Central memory CD8-positive, alpha-beta T cell (primary cell): ENCODE results near the gene TRO.
A peak's percentile ranks its signal among the peaks of the same experiment; 100 is the strongest.

Experiments used
- ATAC-seq: fragments of 150-1000 bp; cut with Tn5 transposase; replicated peaks from 2 replicates; pipeline ENCODE4 v1.10.0; 2022; ENCODE audit warnings: mild to moderate bottlenecking, moderate FRiP score, moderate number of reproducible peaks; ENCODE audit not compliant: poor library complexity, severe bottlenecking; ENCODE audit errors: extremely low read depth
- DNase-seq, 2 donors: peaks; one replicate each; pipeline ENCODE4 v3.0.0; 2021; ENCODE audit warnings: low spot score in 2 of 2
- H3K27ac Mint-ChIP-seq: one replicate; pipeline ENCODE4 v1.8.0; 2022; ENCODE audit warnings: low read depth, mild to moderate bottlenecking, moderate library complexity, mixed read lengths
- H3K27me3 Mint-ChIP-seq: one replicate; pipeline ENCODE4 v1.8.0; 2022; ENCODE audit warnings: mixed read lengths
- H3K36me3 Mint-ChIP-seq: one replicate; pipeline ENCODE4 v1.8.0; 2022; ENCODE audit warnings: mild to moderate bottlenecking, moderate library complexity, mixed read lengths; ENCODE audit not compliant: insufficient read depth
- H3K4me1 Mint-ChIP-seq: one replicate; pipeline ENCODE4 v1.8.0; 2022; ENCODE audit warnings: mixed read lengths
- H3K4me3 Mint-ChIP-seq: one replicate; pipeline ENCODE4 v1.8.0; 2022; ENCODE audit warnings: mild to moderate bottlenecking, moderate library complexity, mixed read lengths
- H3K9me3 Mint-ChIP-seq: one replicate; pipeline ENCODE4 v1.8.0; 2022; ENCODE audit warnings: mixed read lengths

Gene TRO, protein sequence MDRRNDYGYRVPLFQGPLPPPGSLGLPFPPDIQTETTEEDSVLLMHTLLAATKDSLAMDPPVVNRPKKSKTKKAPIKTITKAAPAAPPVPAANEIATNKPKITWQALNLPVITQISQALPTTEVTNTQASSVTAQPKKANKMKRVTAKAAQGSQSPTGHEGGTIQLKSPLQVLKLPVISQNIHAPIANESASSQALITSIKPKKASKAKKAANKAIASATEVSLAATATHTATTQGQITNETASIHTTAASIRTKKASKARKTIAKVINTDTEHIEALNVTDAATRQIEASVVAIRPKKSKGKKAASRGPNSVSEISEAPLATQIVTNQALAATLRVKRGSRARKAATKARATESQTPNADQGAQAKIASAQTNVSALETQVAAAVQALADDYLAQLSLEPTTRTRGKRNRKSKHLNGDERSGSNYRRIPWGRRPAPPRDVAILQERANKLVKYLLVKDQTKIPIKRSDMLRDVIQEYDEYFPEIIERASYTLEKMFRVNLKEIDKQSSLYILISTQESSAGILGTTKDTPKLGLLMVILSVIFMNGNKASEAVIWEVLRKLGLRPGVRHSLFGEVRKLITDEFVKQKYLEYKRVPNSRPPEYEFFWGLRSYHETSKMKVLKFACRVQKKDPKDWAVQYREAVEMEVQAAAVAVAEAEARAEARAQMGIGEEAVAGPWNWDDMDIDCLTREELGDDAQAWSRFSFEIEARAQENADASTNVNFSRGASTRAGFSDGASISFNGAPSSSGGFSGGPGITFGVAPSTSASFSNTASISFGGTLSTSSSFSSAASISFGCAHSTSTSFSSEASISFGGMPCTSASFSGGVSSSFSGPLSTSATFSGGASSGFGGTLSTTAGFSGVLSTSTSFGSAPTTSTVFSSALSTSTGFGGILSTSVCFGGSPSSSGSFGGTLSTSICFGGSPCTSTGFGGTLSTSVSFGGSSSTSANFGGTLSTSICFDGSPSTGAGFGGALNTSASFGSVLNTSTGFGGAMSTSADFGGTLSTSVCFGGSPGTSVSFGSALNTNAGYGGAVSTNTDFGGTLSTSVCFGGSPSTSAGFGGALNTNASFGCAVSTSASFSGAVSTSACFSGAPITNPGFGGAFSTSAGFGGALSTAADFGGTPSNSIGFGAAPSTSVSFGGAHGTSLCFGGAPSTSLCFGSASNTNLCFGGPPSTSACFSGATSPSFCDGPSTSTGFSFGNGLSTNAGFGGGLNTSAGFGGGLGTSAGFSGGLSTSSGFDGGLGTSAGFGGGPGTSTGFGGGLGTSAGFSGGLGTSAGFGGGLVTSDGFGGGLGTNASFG (N-terminal part only)

DNA sequence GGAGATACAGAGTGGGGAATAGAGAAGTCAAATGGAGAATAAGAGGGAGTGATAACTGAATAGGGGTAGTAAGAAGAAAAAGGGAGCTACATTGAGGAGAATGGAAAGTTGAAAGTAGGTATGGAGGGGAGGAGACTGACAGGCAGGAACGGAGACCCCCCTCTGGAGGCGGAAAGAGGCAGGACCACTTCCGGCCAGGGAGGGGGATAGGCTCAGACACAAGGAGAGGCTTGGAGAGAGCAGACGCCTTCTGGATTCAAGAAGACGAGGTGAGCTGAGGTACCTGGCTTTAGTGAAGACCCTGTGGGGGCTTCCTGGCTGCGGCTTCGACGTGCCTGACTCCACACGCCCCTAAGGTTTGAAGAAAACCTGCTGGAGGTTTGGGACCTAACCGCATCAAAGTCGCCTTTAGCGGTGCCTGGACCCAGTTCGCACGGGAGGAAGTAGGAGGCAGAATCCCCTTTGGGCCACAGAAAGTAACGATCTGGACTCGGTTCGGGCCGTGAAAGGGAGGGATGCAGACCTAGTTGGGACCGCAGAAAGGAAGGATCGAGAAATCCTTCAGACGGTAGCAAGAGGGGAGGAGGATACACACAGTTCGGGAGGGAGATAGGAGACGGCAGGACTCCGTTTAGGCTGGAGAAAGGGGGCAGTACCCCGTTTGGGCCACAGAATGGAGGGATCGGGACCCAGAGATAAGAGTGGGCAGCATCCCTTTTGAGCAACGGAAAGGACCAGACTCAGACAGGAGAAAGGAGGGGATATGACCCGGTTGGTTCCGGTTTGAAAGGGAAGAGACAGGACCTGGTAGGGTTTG is at the start of gene TRO:
Gene TRO (plus strand): TSS at position 215 of the 817 bp plus-strand sequence. CDS start 1,423 bp downstream, outside the sequence.
- ATAC-seq (no peak), DNase-seq (no peak)
- H3K36me3 Mint-ChIP-seq: peaks cover 4% of the 10 kb centered on the region
- H3K4me3 Mint-ChIP-seq: peak within 1 kb of the TSS; percentile 88
- no peaks in the 10 kb centered on the region for H3K9me3 Mint-ChIP-seq
- peaks cover 22% of the 10 kb centered on the region for H3K4me1 Mint-ChIP-seq
- H3K27ac Mint-ChIP-seq: peak within 1 kb of the TSS; percentile 58
- H3K27me3 Mint-ChIP-seq: peaks cover 13% of the 10 kb centered on the region

DNA sequence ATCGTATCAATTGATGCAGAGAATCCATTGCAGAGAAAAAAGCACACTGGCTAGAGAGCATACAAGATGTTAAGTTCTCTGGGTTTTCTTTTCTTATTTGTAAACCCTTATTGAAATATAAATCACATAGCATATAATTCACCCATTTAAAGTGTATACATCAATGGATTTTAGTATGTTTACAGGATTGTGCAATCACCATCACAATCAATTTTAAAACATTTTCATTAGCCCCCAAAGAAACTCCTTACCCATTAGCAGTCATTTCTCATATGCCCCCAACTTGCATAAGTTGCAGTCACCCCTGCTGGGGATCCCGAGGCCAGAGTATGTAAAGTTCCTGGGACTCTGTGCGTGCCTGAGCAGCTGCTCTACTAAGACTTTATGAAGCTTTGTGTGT is 34.9 kb upstream of the TRO start:
- Mint-ChIP-seq H3K27me3 (peaks cover 57% of the 10 kb centered on the region), H3K4me1 (no peaks in the 10 kb centered on the region), H3K27ac (no peak overlapping the region), H3K4me3 (no peak overlapping the region), H3K36me3 (no peaks in the 10 kb centered on the region), H3K9me3 (no peaks in the 10 kb centered on the region)
- ATAC-seq (no peak), DNase-seq (no peak)

GRCh38 chrX:54891573-54891972 is 29.1 kb upstream of the TRO start:
- Mint-ChIP-seq H3K27ac (no peak overlapping the region), H3K27me3 (peaks cover 43% of the 10 kb centered on the region), H3K9me3 (no peaks in the 10 kb centered on the region), H3K36me3 (no peaks in the 10 kb centered on the region), H3K4me3 (no peak overlapping the region), H3K4me1 (no peaks in the 10 kb centered on the region)
- DNase-seq: no peak
- ATAC-seq: no peak

GRCh38 chrX:54894159-54894558 is 26.5 kb upstream of the TRO start:
- H3K4me3 Mint-ChIP-seq: no peak overlapping the region
- peaks cover 26% of the 10 kb centered on the region for H3K27me3 Mint-ChIP-seq
- DNase-seq (no peak), ATAC-seq (no peak)
- no peaks in the 10 kb centered on the region for H3K4me1 Mint-ChIP-seq
- no peaks in the 10 kb centered on the region for H3K36me3 Mint-ChIP-seq
- H3K27ac Mint-ChIP-seq: no peak overlapping the region
- no peaks in the 10 kb centered on the region for H3K9me3 Mint-ChIP-seq

- Mint-ChIP-seq H3K27me3 (peaks cover 11% of the 10 kb centered on the region), H3K9me3 (no peaks in the 10 kb centered on the region), H3K36me3 (no peaks in the 10 kb centered on the region), H3K4me3 (no peak overlapping the region), H3K4me1 (no peaks in the 10 kb centered on the region), H3K27ac (no peak overlapping the region)
- ATAC-seq (no peak), DNase-seq (no peak)
Measured at GRCh38 chrX:54909941-54910340, 10.7 kb upstream of the TRO start.

DNA sequence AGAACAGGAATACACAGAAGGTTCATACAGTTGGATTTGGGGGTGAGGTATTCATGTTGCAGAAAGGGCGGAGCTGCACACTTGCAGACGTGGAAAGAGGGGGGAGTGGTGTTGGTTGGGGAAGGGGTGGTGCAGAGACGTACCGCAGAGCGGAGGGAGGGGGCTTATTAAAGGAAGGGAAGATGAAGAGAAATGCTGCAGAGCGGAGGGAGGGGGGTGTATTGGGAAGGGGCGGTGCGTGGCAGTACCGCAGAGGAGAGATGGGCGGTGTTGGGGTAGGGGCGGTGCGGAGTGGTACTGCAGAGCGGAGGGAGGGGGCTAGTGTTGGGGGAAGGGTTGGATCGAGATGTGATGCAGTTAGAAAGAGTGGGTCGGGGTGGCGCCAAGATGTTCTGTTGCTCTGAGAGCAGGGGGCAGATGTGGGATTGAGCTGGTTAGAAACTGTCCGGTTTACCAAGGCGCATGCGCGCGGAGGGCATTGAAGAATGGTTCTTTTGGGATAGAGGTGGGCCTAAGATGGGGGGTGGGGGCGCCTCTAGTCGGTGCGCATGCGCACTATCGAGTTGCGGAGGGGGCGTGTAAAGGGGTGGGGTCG is 900 bp downstream of the TRO start:
- Mint-ChIP-seq H3K9me3 (no peaks in the 10 kb centered on the region), H3K4me3 (peak overlapping the region; percentile 88), H3K36me3 (peaks cover 4% of the 10 kb centered on the region), H3K4me1 (peaks cover 22% of the 10 kb centered on the region), H3K27me3 (peaks cover 13% of the 10 kb centered on the region), H3K27ac (peak overlapping the region; percentile 58)
- DNase-seq (no peak), ATAC-seq (peak; percentile 46)

DNA sequence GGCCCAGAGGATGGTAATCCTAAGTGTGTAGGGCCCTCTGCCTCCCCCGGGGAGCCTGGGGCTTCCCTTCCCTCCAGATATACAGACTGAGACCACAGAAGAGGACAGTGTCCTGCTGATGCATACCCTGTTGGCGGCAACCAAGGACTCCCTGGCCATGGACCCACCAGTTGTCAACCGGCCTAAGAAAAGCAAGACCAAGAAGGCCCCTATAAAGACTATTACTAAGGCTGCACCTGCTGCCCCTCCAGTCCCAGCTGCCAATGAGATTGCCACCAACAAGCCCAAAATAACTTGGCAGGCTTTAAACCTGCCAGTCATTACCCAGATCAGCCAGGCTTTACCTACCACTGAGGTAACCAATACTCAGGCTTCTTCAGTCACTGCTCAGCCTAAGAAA is 1.9 kb downstream of the TRO start:
- DNase-seq: no peak
- Mint-ChIP-seq H3K36me3 (peaks cover 4% of the 10 kb centered on the region), H3K4me1 (peaks cover 22% of the 10 kb centered on the region), H3K27ac (no peak overlapping the region), H3K9me3 (no peaks in the 10 kb centered on the region), H3K4me3 (peak overlapping the region; percentile 88), H3K27me3 (peaks cover 13% of the 10 kb centered on the region)
- no peak for ATAC-seq

- H3K9me3 Mint-ChIP-seq: no peaks in the 10 kb centered on the region
- no peak overlapping the region for H3K27ac Mint-ChIP-seq
- peaks cover 22% of the 10 kb centered on the region for H3K4me1 Mint-ChIP-seq
- ATAC-seq: no peak
- H3K36me3 Mint-ChIP-seq: peaks cover 4% of the 10 kb centered on the region
- peaks cover 13% of the 10 kb centered on the region for H3K27me3 Mint-ChIP-seq
- H3K4me3 Mint-ChIP-seq: no peak overlapping the region
- DNase-seq: no peak
Measured at GRCh38 chrX:54923376-54923775, 2.8 kb downstream of the TRO start.

GRCh38 chrX:54926978-54927377 is 6.4 kb downstream of the TRO start:
- Mint-ChIP-seq H3K9me3 (no peaks in the 10 kb centered on the region), H3K4me1 (peaks cover 3% of the 10 kb centered on the region), H3K4me3 (no peak overlapping the region), H3K27ac (no peak overlapping the region), H3K27me3 (no peaks in the 10 kb centered on the region), H3K36me3 (no peaks in the 10 kb centered on the region)
- no peak for ATAC-seq
- DNase-seq: no peak

GRCh38 chrX:54928876-54929275 is 8.3 kb downstream of the TRO start:
- H3K4me1 Mint-ChIP-seq: no peaks in the 10 kb centered on the region
- no peak overlapping the region for H3K4me3 Mint-ChIP-seq
- no peaks in the 10 kb centered on the region for H3K27me3 Mint-ChIP-seq
- no peak overlapping the region for H3K27ac Mint-ChIP-seq
- H3K36me3 Mint-ChIP-seq: no peaks in the 10 kb centered on the region
- ATAC-seq: no peak
- DNase-seq: no peak
- no peaks in the 10 kb centered on the region for H3K9me3 Mint-ChIP-seq

- Mint-ChIP-seq H3K9me3 (no peaks in the 10 kb centered on the region), H3K36me3 (no peaks in the 10 kb centered on the region), H3K27me3 (no peaks in the 10 kb centered on the region), H3K4me3 (no peak overlapping the region), H3K27ac (no peak overlapping the region), H3K4me1 (no peaks in the 10 kb centered on the region)
- DNase-seq (no peak), ATAC-seq (no peak)
Measured at GRCh38 chrX:54930291-54931049, 9.8 kb downstream of the TRO start.
